A673 (cell line): Measurements from ENCODE around the gene PALD1. TPM values are rescaled to one million over a fixed set of nuclear protein-coding genes. Genes with fewer than 3 reads are reported as not detected.

Experiments
- BruUV-seq: library from RNA; stranded (reverse); fragments of 400-500 nt; replicated peaks from 2 replicates; lab custom pipeline; 2021; lab: Mats Ljungman, UMichigan
- CTCF ChIA-PET: fragments of 300-600 bp; sonication (Branson Sonifier 250); formaldehyde crosslinking; loops from one replicate; lab custom pipeline; 2022; ENCODE audit warnings: antibody characterized with exemption; lab: Charles Lee
- POLR2A ChIA-PET: fragments of 300-600 bp; sonication (Branson Sonifier 250); formaldehyde crosslinking; loops from one replicate; lab custom pipeline; 2022; ENCODE audit warnings: antibody characterized with exemption; ENCODE audit not compliant: low non-redundant PET; lab: Charles Lee
- DNase-seq: peaks from one replicate; pipeline ENCODE4 v3.0.0-alpha.2; 2015; ENCODE audit warnings: low spot score
- H3K27ac ChIP-seq: fragments of 200-600 bp; sonication (generic); 2 replicates; pipeline ENCODE4 v1.5.1; 2016; ENCODE audit warnings: mixed run types, low read depth, mild to moderate bottlenecking, mixed read lengths, antibody characterized with exemption, low read length; ENCODE audit not compliant: poor library complexity, severe bottlenecking
- H3K27me3 ChIP-seq: fragments of 200-600 bp; sonication (generic); replicated peaks from 2 replicates; pipeline ENCODE4 v1.6.1; 2017; ENCODE audit warnings: mixed run types, low read depth, mild to moderate bottlenecking, mixed read lengths, antibody characterized with exemption, low read length; ENCODE audit not compliant: insufficient read depth, poor library complexity
- H3K36me3 ChIP-seq: fragments of 200-600 bp; sonication (generic); 2 replicates; pipeline ENCODE4 v1.6.1; 2016; ENCODE audit warnings: mixed run types, mild to moderate bottlenecking, mixed read lengths, antibody characterized with exemption, low read length; ENCODE audit not compliant: insufficient read depth, poor library complexity, severe bottlenecking
- H3K4me1 ChIP-seq: fragments of 200-600 bp; sonication (generic); 2 replicates; pipeline ENCODE4 v1.6.1; 2017; ENCODE audit warnings: mixed run types, mild to moderate bottlenecking, mixed read lengths, antibody characterized with exemption, low read length; ENCODE audit not compliant: insufficient read depth, poor library complexity, severe bottlenecking
- H3K4me3 ChIP-seq: fragments of 200-600 bp; sonication (generic); 2 replicates; pipeline ENCODE4 v1.5.1; 2016; ENCODE audit warnings: low read depth, mixed run types, mild to moderate bottlenecking, mixed read lengths, low read length; ENCODE audit not compliant: poor library complexity, severe bottlenecking
- H3K9me3 ChIP-seq: fragments of 200-600 bp; sonication (generic); 2 replicates; pipeline ENCODE4 v1.6.1; 2016; ENCODE audit warnings: mixed run types, low read depth, mild to moderate bottlenecking, mixed read lengths, antibody characterized with exemption, low read length; ENCODE audit not compliant: poor library complexity, severe bottlenecking
- EZH2 ChIP-seq: fragments of 200-600 bp; sonication (generic); IDR thresholded peaks from 2 replicates; pipeline ENCODE4 v1.6.1; 2017; ENCODE audit warnings: borderline replicate concordance, low read depth, mild to moderate bottlenecking, mixed read lengths, antibody characterized with exemption, low read length; ENCODE audit not compliant: poor library complexity, severe bottlenecking
- intact Hi-C: fragments of 100-400 bp; cut with micrococcal nuclease; formaldehyde crosslinking; loops from one replicate; pipeline ENCODE4 v1.10.0; 2022; ENCODE audit not compliant: unreplicated experiment
- total RNA-seq: library from RNA; stranded (reverse); gene quantifications from 2 replicates; pipeline ENCODE4 v1.2.3, GENCODE V29; 2021
- TF ChIP-seq, protein P1 (sequence below): fragments of 300-800, 200-600 bp; sonication (generic); conservative IDR thresholded peaks from 2 replicates; pipeline ENCODE4 v1.5.1; 2017; ENCODE audit warnings: low read depth, mild to moderate bottlenecking, antibody characterized with exemption, low read length, moderate library complexity, mixed read lengths

The PALD1 gene
- total RNA-seq, 1 experiment from 2014 or later: 9.0 TPM

- BruUV-seq: no TSS peak
- TF ChIP-seq, protein P1, sequence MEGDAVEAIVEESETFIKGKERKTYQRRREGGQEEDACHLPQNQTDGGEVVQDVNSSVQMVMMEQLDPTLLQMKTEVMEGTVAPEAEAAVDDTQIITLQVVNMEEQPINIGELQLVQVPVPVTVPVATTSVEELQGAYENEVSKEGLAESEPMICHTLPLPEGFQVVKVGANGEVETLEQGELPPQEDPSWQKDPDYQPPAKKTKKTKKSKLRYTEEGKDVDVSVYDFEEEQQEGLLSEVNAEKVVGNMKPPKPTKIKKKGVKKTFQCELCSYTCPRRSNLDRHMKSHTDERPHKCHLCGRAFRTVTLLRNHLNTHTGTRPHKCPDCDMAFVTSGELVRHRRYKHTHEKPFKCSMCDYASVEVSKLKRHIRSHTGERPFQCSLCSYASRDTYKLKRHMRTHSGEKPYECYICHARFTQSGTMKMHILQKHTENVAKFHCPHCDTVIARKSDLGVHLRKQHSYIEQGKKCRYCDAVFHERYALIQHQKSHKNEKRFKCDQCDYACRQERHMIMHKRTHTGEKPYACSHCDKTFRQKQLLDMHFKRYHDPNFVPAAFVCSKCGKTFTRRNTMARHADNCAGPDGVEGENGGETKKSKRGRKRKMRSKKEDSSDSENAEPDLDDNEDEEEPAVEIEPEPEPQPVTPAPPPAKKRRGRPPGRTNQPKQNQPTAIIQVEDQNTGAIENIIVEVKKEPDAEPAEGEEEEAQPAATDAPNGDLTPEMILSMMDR: no peak
- TF ChIP-seq EZH2: no peak
- Histone ChIP-seq H3K27me3 (no peaks in the 10 kb centered on the region), H3K4me3 (no peak overlapping the region), H3K27ac (no peak overlapping the region), H3K9me3 (no peaks in the 10 kb centered on the region), H3K36me3 (peaks cover 23% of the 10 kb centered on the region), H3K4me1 (no peaks in the 10 kb centered on the region)
- ChIA-PET CTCF (no interaction called here), POLR2A (no interaction called here)
- DNase-seq: no peak
- intact Hi-C loops: no loop called here
These were observed 46.5 kb upstream of the PALD1 start for GRCh38 chr10:70432101-70432500.

- no peaks in the 10 kb centered on the region for H3K27me3 ChIP-seq
- no peak for DNase-seq
- ChIA-PET CTCF (no interaction called here), POLR2A (no interaction called here)
- no peak overlapping the region for H3K27ac ChIP-seq
- no peaks in the 10 kb centered on the region for H3K4me1 ChIP-seq
- no peak overlapping the region for H3K4me3 ChIP-seq
- intact Hi-C loops: no loop called here
- peaks cover 17% of the 10 kb centered on the region for H3K36me3 ChIP-seq
- BruUV-seq: no TSS peak
- TF ChIP-seq EZH2: no peak
- TF ChIP-seq, protein P1: no peak
- H3K9me3 ChIP-seq: no peaks in the 10 kb centered on the region
These were observed 45.9 kb upstream of the PALD1 start for GRCh38 chr10:70432561-70433263.

DNA sequence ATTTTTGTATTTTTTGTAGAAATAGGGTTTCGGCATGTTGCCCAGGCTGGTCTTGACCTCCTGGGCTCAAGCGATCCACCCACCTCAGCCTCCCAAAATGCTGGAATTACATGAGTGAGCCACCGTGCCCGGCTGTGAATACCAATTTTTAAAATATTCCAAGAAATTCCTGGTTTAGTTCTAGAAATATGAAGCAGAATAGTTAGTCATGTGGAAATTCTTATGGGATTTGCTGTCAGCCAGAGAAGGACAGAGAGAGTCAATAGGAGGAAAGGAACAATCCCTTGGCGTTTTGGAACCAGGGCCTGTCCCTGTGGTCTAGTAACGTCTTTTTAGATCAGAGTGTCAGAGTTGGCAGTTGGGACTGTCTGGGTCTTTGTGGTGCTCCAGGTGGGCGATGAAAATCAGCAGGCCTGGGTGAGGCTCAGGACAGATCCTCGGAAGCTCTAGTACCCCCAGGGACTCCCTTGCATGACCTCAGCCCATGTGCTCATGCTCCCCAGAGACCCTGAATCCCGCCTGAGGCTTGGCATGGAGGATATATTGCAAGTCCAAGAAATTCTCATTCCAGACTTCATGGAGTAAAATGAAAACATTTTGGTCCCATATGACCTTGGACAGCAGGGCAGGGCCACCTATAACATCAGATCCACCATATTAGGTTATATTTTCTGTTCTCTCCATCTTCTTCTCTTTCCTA, 44.8 kb upstream of the PALD1 start:
- intact Hi-C loops: no loop called here
- Histone ChIP-seq H3K27ac (no peak overlapping the region), H3K4me1 (no peaks in the 10 kb centered on the region), H3K9me3 (no peaks in the 10 kb centered on the region), H3K4me3 (no peak overlapping the region), H3K36me3 (peaks cover 8% of the 10 kb centered on the region), H3K27me3 (no peaks in the 10 kb centered on the region)
- TF ChIP-seq, protein P1: no peak
- no peak for TF ChIP-seq EZH2
- POLR2A ChIA-PET: no interaction called here
- no peak for DNase-seq
- BruUV-seq: no TSS peak
- CTCF ChIA-PET: no interaction called here
